AG04450 (cell line): Measurements from ENCODE around the gene FREM1. TPM values are rescaled to one million over a fixed set of nuclear protein-coding genes. Genes with fewer than 3 reads are reported as not detected.

ENCODE experiments used
- CTCF ChIA-PET: fragments of 300-600, 350-600 bp; formaldehyde crosslinking; extraction: SDS; loops from one replicate; lab custom pipeline; 2022; ENCODE audit warnings: antibody characterized with exemption, inconsistent platforms; lab: Charles Lee
- POLR2A ChIA-PET: fragments of 350-600 bp; formaldehyde crosslinking; extraction: SDS; loops from one replicate; lab custom pipeline; 2021; ENCODE audit warnings: antibody characterized with exemption, inconsistent platforms; lab: Yijun Ruan, JAX
- DNase-seq: peaks from one replicate; pipeline ENCODE4 v3.0.0-alpha.2; 2011; ENCODE audit warnings: low read depth, low spot score
- H3K27ac ChIP-seq: one replicate; pipeline ENCODE4 v1.5.1; 2012; ENCODE audit warnings: low read depth, low read length, control low read depth
- H3K27me3 ChIP-seq: one replicate; pipeline ENCODE4 v1.6.0; 2012; ENCODE audit warnings: low read length; ENCODE audit not compliant: control insufficient read depth, insufficient read depth
- H3K4me3 ChIP-seq: 2 replicates; pipeline ENCODE4 v1.5.1; 2011; ENCODE audit warnings: mild to moderate bottlenecking, low read depth, low read length, control low read depth
- H3K9me3 ChIP-seq: 2 replicates; pipeline ENCODE4 v1.5.1; 2012; ENCODE audit warnings: low read length; ENCODE audit not compliant: control insufficient read depth, insufficient read depth
- polyA plus RNA-seq: library from polyadenylated mRNA; depleted of rRNA; stranded (reverse); fragments of >200 nt; gene quantifications from 2 replicates; pipeline ENCODE4 v1.2.3, GENCODE V29; 2011
- TF ChIP-seq, protein P1 (sequence below): IDR thresholded peaks from 2 replicates; pipeline ENCODE4 v1.5.1; 2011; ENCODE audit warnings: low read depth, low read length, control low read depth, inconsistent platforms

Gene FREM1
- polyA plus RNA-seq, 1 experiment, result not detected

DNA sequence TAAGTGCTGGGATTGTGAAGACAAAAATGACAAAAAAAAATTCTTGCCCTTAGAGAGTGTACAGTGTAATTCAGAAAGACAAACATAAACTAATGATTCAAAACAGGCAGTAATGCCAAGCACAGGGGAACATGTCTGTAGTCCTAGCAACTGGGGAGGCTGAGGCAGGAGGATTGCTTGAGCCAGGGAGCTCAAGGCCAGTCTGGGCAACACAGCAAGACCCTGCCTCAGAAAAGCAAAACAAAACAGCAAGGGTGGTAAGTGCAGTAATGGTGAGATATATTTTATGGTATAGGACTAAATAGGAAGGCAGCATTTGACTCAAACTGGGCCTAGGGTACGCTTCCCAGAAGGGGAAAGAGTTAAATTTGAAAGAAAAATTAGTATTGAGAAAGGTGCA lies 18.9 kb downstream of the FREM1 start:
- TF ChIP-seq, protein P1, sequence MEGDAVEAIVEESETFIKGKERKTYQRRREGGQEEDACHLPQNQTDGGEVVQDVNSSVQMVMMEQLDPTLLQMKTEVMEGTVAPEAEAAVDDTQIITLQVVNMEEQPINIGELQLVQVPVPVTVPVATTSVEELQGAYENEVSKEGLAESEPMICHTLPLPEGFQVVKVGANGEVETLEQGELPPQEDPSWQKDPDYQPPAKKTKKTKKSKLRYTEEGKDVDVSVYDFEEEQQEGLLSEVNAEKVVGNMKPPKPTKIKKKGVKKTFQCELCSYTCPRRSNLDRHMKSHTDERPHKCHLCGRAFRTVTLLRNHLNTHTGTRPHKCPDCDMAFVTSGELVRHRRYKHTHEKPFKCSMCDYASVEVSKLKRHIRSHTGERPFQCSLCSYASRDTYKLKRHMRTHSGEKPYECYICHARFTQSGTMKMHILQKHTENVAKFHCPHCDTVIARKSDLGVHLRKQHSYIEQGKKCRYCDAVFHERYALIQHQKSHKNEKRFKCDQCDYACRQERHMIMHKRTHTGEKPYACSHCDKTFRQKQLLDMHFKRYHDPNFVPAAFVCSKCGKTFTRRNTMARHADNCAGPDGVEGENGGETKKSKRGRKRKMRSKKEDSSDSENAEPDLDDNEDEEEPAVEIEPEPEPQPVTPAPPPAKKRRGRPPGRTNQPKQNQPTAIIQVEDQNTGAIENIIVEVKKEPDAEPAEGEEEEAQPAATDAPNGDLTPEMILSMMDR, result no peak
- CTCF ChIA-PET, result no interaction called here
- no peaks in the 10 kb centered on the region for H3K9me3 ChIP-seq
- no peaks in the 10 kb centered on the region for H3K27me3 ChIP-seq
- no peak overlapping the region for H3K27ac ChIP-seq
- POLR2A ChIA-PET, result no interaction called here
- DNase-seq, result no peak
- H3K4me3 ChIP-seq, result no peak overlapping the region

DNA sequence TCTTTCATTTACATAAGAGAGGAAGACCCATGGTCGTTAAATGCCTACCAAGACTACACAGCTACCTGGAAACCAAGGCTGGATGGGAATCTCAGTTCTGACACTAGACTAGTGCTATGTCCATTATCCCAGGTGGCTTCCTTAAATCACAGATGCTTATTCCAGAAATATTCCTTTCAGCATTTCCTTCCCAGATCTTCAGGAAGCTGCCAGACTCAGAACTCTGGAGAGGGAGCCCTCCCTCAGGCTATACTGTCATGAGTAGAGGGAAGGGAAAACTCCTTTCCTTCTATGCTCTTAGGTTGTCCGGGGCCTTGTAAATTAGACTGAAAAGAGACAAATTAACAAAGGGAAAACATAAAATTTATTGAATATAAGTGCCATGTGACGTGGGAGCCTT lies 20.8 kb downstream of the FREM1 start:
- Histone ChIP-seq H3K27me3 (no peaks in the 10 kb centered on the region), H3K4me3 (no peak overlapping the region), H3K9me3 (no peaks in the 10 kb centered on the region), H3K27ac (no peak overlapping the region)
- POLR2A ChIA-PET, result no interaction called here
- no peak for DNase-seq
- TF ChIP-seq, protein P1, result no peak
- CTCF ChIA-PET, result no interaction called here

DNA sequence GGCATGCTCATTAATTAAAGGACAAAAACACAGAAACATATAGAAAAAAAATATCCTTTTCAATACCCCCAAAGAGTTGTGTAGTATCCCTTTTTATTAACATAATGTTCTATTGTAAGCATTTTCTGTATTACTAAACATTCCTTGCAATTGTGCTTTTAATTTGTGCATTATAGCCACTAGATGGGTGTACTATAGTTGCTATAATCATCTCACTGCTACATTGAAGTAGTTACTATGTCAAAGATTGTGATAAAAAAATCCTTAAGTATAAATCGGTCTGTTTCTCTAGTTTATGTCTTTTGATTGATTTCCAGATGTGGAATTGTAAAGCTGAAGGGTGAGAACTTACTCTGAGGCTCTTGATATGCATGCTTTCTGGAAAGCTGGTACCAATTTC lies 21.4 kb downstream of the FREM1 start:
- no peak overlapping the region for H3K27ac ChIP-seq
- no peak overlapping the region for H3K4me3 ChIP-seq
- ChIA-PET POLR2A (no interaction called here), CTCF (no interaction called here)
- no peaks in the 10 kb centered on the region for H3K9me3 ChIP-seq
- TF ChIP-seq, protein P1, result no peak
- no peaks in the 10 kb centered on the region for H3K27me3 ChIP-seq
- DNase-seq, result no peak

DNA sequence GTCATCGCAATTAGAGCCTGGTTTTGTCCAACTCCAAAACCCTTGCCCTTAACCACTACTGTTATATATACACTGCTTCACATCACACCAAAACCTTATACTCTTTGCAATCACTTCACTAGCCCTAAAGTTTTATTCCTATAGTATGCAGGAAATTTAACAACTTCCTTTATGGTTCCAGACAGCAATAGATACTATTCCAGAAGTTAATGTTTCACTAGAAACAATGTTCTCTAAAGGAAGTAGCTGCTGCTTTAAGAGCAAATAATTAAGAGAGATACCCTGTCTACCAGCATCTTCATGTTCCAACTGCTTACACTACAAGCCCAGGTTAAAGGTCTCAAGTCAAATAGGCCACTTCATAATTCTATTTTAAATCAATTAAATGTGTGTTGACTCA lies 22.0 kb downstream of the FREM1 start:
- Histone ChIP-seq H3K27me3 (no peaks in the 10 kb centered on the region), H3K4me3 (no peak overlapping the region), H3K9me3 (no peaks in the 10 kb centered on the region), H3K27ac (no peak overlapping the region)
- TF ChIP-seq, protein P1, result no peak
- DNase-seq, result no peak
- POLR2A ChIA-PET, result no interaction called here
- CTCF ChIA-PET, result no interaction called here

DNA sequence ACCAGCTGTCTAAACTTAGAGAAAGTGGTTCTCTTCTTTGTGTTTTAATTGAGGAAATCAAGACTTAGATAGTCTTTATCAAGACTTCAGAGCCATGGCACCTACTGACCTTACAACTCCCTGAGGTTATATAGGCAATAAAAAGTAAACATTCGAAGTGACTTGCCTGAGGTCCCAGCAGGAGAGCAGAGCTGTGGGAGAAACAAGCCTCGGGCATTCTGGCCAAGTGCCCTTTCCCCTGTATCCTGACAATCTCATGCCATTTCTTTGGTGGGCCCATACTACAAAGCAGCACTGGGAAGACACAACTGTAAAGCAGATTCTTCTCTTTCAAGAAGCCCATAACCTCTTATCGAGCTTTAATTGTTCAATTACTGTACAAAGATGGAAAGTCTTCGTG lies 23.1 kb downstream of the FREM1 start:
- H3K27me3 ChIP-seq, result no peaks in the 10 kb centered on the region
- no peak for DNase-seq
- TF ChIP-seq, protein P1, result no peak
- no peak overlapping the region for H3K27ac ChIP-seq
- ChIA-PET CTCF (no interaction called here), POLR2A (no interaction called here)
- no peak overlapping the region for H3K4me3 ChIP-seq
- no peaks in the 10 kb centered on the region for H3K9me3 ChIP-seq
